WTC11 (cell line): ENCODE data around the gene MADCAM1. TPM values are rescaled to one million over a fixed set of nuclear protein-coding genes. Genes with fewer than 3 reads are reported as not detected.
A peak's percentile ranks its signal among the peaks of the same experiment; 100 is the strongest.

Source experiments
- ATAC-seq: fragments of 200-7000 bp; cut with Tn5 transposase; 2 replicates; pipeline ENCODE4 v1.10.0; 2021; ENCODE audit warnings: mild to moderate bottlenecking, moderate library complexity
- CTCF ChIA-PET: fragments of 300-600 bp; sonication (Branson Sonifier 250); formaldehyde crosslinking; loops from one replicate; lab custom pipeline; 2021; ENCODE audit warnings: antibody characterized with exemption; lab: Charles Lee
- POLR2A ChIA-PET: fragments of 350-600 bp; sonication (Branson Sonifier 250); formaldehyde crosslinking; loops from one replicate; lab custom pipeline; 2021; ENCODE audit warnings: antibody characterized with exemption; lab: Charles Lee
- DNase-seq: peaks from one replicate; pipeline ENCODE4 v3.0.0; 2021; ENCODE audit warnings: low spot score
- H3K27ac Mint-ChIP-seq: 2 replicates; pipeline ENCODE4 v1.8.0; 2021; ENCODE audit warnings: mixed read lengths
- H3K27me3 Mint-ChIP-seq: 2 replicates; pipeline ENCODE4 v1.8.0; 2021; ENCODE audit warnings: low read depth, mild to moderate bottlenecking, moderate library complexity, mixed read lengths
- H3K36me3 Mint-ChIP-seq: 2 replicates; pipeline ENCODE4 v1.8.0; 2021; ENCODE audit warnings: mixed read lengths
- H3K4me1 Mint-ChIP-seq: 2 replicates; pipeline ENCODE4 v1.8.0; 2022; ENCODE audit warnings: mixed read lengths
- H3K4me3 Mint-ChIP-seq: 2 replicates; pipeline ENCODE4 v1.8.0; 2021; ENCODE audit warnings: mild to moderate bottlenecking, moderate library complexity, mixed read lengths
- H3K9me3 Mint-ChIP-seq: 2 replicates; pipeline ENCODE4 v1.8.0; 2021; ENCODE audit warnings: mixed read lengths
- ELF4 ChIP-seq: sonication (generic); formaldehyde crosslinking; IDR thresholded peaks from 2 replicates; pipeline ENCODE4 v1.8.1; 2022; ENCODE audit warnings: low read depth, mild to moderate bottlenecking, moderate library complexity, missing genetic modification reagents
- ETV6 ChIP-seq: sonication (generic); formaldehyde crosslinking; IDR thresholded peaks from 2 replicates; pipeline ENCODE4 v1.8.1; 2022; ENCODE audit warnings: mild to moderate bottlenecking, missing genetic modification reagents
- NR3C1 ChIP-seq: sonication (generic); formaldehyde crosslinking; conservative IDR thresholded peaks from 2 replicates; pipeline ENCODE4 v1.8.1; 2023; ENCODE audit warnings: low read depth, mild to moderate bottlenecking, missing genetic modification reagents
- SMAD3 ChIP-seq: sonication (generic); formaldehyde crosslinking; IDR thresholded peaks from 2 replicates; pipeline ENCODE4 v1.8.0; 2022; ENCODE audit warnings: missing genetic modification reagents, mild to moderate bottlenecking, borderline replicate concordance
- ZNF121 ChIP-seq: sonication (generic); formaldehyde crosslinking; IDR thresholded peaks from 2 replicates; pipeline ENCODE4 v1.8.0; 2023; ENCODE audit warnings: missing genetic modification reagents
- ZNF416 ChIP-seq: fragments of 250-450 bp; sonication (Bioruptor Pico); IDR thresholded peaks from 2 replicates; pipeline ENCODE4 v1.9.0; 2021; ENCODE audit warnings: mild to moderate bottlenecking, inconsistent platforms
- total RNA-seq: library from RNA; stranded (reverse); gene quantifications from 3 replicates; pipeline ENCODE4 v1.2.3, GENCODE V29; 2021
- TF ChIP-seq, protein P1 (sequence below): sonication (generic); formaldehyde crosslinking; IDR thresholded peaks from 2 replicates; pipeline ENCODE4 v1.8.1; 2023; ENCODE audit warnings: mild to moderate bottlenecking, moderate library complexity, missing genetic modification reagents
- TF ChIP-seq, protein P2 (sequence below): fragments of 200-600 bp; IDR thresholded peaks from 2 replicates; pipeline ENCODE4 v1.8.0; 2022; ENCODE audit warnings: antibody characterized with exemption
- TF ChIP-seq, protein P3 (sequence below): fragments of 250-450 bp; sonication (Bioruptor Pico); IDR thresholded peaks from 2 replicates; pipeline ENCODE4 v2.1.2; 2022; ENCODE audit warnings: mild to moderate bottlenecking, moderate library complexity
- TF ChIP-seq, protein P4 (sequence below): sonication (generic); formaldehyde crosslinking; IDR thresholded peaks from 2 replicates; pipeline ENCODE4 v1.8.0; 2023; ENCODE audit warnings: missing genetic modification reagents
- TF ChIP-seq, protein P5 (sequence below): fragments of 250-450 bp; sonication (Bioruptor Pico); IDR thresholded peaks from 2 replicates; pipeline ENCODE4 v1.9.0; 2021; ENCODE audit warnings: mild to moderate bottlenecking
- TF ChIP-seq, protein P6 (sequence below): sonication (generic); formaldehyde crosslinking; IDR thresholded peaks from 2 replicates; pipeline ENCODE4 v1.8.1; 2023; ENCODE audit warnings: mild to moderate bottlenecking, missing genetic modification reagents
- TF ChIP-seq, protein P7 (sequence below): sonication (generic); formaldehyde crosslinking; IDR thresholded peaks from 2 replicates; pipeline ENCODE4 v1.8.1; 2022; ENCODE audit warnings: missing genetic modification reagents, borderline replicate concordance
- TF ChIP-seq, protein P8 (sequence below): sonication (generic); formaldehyde crosslinking; IDR thresholded peaks from 2 replicates; pipeline ENCODE4 v1.8.1; 2023; ENCODE audit warnings: mild to moderate bottlenecking, missing genetic modification reagents, moderate library complexity

MADCAM1 gene
- total RNA-seq, 1 experiment from 2014 or later, result 4.7 TPM

DNA sequence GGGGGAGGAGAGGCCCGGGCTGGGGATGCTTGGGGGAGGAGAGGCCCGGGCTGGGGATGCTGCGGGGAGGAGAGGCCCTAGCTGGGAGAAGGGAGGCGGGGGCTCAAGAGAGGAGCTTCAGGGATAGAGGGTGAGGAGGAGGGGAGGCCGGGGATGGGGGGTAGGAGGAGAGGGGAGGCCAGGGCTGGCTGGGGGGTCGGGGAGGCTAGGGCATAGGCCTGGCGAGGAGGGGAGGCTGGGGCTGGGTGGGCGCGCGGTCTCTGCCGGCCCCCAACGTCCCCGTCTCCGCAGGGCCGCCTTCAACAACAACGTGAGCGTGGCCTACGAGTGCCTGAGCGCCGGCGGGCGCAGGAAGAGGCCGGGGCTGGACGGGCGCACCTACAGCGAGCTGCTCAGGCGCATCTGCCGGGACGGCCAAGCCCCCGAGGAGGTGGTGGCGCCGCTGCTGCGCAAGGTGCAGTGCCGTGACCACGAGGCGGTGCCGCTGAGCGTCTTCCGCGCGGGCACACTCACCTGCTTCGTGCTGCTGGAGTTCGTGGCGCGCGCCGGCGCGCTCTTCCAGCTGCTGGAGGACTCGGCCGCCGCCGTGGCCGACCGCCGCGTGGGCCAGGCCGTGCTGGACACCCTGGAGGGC, 22.4 kb downstream of the MADCAM1 start (continued):
- TF ChIP-seq, protein P1, sequence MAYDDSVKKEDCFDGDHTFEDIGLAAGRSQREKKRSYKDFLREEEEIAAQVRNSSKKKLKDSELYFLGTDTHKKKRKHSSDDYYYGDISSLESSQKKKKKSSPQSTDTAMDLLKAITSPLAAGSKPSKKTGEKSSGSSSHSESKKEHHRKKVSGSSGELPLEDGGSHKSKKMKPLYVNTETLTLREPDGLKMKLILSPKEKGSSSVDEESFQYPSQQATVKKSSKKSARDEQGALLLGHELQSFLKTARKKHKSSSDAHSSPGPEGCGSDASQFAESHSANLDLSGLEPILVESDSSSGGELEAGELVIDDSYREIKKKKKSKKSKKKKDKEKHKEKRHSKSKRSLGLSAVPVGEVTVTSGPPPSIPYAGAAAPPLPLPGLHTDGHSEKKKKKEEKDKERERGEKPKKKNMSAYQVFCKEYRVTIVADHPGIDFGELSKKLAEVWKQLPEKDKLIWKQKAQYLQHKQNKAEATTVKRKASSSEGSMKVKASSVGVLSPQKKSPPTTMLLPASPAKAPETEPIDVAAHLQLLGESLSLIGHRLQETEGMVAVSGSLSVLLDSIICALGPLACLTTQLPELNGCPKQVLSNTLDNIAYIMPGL (CRISPR knock-in tag), result no peak
- TF ChIP-seq ETV6 (CRISPR knock-in tag), result peak; percentile 46; the same call in 1 of the 2 replicates
- TF ChIP-seq, protein P2, sequence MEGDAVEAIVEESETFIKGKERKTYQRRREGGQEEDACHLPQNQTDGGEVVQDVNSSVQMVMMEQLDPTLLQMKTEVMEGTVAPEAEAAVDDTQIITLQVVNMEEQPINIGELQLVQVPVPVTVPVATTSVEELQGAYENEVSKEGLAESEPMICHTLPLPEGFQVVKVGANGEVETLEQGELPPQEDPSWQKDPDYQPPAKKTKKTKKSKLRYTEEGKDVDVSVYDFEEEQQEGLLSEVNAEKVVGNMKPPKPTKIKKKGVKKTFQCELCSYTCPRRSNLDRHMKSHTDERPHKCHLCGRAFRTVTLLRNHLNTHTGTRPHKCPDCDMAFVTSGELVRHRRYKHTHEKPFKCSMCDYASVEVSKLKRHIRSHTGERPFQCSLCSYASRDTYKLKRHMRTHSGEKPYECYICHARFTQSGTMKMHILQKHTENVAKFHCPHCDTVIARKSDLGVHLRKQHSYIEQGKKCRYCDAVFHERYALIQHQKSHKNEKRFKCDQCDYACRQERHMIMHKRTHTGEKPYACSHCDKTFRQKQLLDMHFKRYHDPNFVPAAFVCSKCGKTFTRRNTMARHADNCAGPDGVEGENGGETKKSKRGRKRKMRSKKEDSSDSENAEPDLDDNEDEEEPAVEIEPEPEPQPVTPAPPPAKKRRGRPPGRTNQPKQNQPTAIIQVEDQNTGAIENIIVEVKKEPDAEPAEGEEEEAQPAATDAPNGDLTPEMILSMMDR, result no peak
- TF ChIP-seq ZNF416, result no peak
- no peak for TF ChIP-seq SMAD3 (CRISPR knock-in tag)
- TF ChIP-seq, all 79 proteins: peak for 13

DNA sequence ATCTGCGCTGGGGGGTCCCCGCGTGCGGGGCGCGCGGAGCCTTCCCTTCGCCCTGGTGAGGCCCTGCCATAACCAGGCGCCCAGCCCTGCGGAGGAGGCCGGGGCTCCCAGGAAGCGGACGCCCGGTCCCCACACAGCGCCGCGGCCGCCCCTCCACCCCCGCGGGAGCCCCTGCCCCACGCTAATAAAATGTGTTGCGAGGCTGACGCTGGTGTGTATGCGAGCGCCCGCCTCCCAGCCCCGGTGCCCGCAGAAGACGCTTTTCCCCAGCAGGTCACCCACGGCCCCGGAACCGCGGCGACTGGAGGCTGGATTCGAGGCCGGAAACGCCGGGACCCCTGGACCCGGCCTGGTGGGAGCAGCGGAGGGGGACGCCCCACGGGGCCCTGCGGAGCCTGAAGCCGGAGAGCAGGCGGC, 23.2 kb downstream of the MADCAM1 start:
- H3K36me3 Mint-ChIP-seq, result peaks cover 10% of the 10 kb centered on the region
- TF ChIP-seq, protein P2, result no peak
- TF ChIP-seq, protein P3, sequence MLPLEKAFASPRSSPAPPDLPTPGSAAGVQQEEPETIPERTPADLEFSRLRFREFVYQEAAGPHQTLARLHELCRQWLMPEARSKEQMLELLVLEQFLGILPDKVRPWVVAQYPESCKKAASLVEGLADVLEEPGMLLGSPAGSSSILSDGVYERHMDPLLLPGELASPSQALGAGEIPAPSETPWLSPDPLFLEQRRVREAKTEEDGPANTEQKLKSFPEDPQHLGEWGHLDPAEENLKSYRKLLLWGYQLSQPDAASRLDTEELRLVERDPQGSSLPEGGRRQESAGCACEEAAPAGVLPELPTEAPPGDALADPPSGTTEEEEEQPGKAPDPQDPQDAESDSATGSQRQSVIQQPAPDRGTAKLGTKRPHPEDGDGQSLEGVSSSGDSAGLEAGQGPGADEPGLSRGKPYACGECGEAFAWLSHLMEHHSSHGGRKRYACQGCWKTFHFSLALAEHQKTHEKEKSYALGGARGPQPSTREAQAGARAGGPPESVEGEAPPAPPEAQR (CRISPR knock-in tag), result no peak
- TF ChIP-seq NR3C1 (CRISPR knock-in tag), result no peak
- TF ChIP-seq ELF4 (CRISPR knock-in tag), result no peak
- TF ChIP-seq, protein P4, sequence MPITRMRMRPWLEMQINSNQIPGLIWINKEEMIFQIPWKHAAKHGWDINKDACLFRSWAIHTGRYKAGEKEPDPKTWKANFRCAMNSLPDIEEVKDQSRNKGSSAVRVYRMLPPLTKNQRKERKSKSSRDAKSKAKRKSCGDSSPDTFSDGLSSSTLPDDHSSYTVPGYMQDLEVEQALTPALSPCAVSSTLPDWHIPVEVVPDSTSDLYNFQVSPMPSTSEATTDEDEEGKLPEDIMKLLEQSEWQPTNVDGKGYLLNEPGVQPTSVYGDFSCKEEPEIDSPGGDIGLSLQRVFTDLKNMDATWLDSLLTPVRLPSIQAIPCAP (CRISPR knock-in tag), result no peak
- TF ChIP-seq, protein P5, sequence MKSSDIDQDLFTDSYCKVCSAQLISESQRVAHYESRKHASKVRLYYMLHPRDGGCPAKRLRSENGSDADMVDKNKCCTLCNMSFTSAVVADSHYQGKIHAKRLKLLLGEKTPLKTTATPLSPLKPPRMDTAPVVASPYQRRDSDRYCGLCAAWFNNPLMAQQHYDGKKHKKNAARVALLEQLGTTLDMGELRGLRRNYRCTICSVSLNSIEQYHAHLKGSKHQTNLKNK (CRISPR knock-in tag), result no peak
- no peak for TF ChIP-seq ZNF121 (CRISPR knock-in tag)
- TF ChIP-seq, protein P6, sequence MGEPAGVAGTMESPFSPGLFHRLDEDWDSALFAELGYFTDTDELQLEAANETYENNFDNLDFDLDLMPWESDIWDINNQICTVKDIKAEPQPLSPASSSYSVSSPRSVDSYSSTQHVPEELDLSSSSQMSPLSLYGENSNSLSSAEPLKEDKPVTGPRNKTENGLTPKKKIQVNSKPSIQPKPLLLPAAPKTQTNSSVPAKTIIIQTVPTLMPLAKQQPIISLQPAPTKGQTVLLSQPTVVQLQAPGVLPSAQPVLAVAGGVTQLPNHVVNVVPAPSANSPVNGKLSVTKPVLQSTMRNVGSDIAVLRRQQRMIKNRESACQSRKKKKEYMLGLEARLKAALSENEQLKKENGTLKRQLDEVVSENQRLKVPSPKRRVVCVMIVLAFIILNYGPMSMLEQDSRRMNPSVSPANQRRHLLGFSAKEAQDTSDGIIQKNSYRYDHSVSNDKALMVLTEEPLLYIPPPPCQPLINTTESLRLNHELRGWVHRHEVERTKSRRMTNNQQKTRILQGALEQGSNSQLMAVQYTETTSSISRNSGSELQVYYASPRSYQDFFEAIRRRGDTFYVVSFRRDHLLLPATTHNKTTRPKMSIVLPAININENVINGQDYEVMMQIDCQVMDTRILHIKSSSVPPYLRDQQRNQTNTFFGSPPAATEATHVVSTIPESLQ (CRISPR knock-in tag), result no peak
- TF ChIP-seq, protein P7, sequence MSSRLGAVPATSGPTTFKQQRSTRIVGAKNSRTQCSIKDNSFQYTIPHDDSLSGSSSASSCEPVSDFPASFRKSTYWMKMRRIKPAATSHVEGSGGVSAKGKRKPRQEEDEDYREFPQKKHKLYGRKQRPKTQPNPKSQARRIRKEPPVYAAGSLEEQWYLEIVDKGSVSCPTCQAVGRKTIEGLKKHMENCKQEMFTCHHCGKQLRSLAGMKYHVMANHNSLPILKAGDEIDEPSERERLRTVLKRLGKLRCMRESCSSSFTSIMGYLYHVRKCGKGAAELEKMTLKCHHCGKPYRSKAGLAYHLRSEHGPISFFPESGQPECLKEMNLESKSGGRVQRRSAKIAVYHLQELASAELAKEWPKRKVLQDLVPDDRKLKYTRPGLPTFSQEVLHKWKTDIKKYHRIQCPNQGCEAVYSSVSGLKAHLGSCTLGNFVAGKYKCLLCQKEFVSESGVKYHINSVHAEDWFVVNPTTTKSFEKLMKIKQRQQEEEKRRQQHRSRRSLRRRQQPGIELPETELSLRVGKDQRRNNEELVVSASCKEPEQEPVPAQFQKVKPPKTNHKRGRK, result no peak
- no peak for TF ChIP-seq ZNF416
- TF ChIP-seq, protein P8, sequence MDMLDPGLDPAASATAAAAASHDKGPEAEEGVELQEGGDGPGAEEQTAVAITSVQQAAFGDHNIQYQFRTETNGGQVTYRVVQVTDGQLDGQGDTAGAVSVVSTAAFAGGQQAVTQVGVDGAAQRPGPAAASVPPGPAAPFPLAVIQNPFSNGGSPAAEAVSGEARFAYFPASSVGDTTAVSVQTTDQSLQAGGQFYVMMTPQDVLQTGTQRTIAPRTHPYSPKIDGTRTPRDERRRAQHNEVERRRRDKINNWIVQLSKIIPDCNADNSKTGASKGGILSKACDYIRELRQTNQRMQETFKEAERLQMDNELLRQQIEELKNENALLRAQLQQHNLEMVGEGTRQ (CRISPR knock-in tag), result no peak
- TF ChIP-seq, all 79 proteins: peak for 0
- Mint-ChIP-seq H3K4me3 (no peak overlapping the region), H3K4me1 (peaks cover 3% of the 10 kb centered on the region), H3K27me3 (peaks cover 27% of the 10 kb centered on the region), H3K27ac (no peak overlapping the region), H3K9me3 (peaks cover 9% of the 10 kb centered on the region)
- CTCF ChIA-PET, result interaction anchor here (0.6 to 2.8 kb wide), 6 partner anchors 9 to 507 kb away, joined by 3 to 26 read pairs (median 7); partner anchors contain the start of gene CDC34
- ATAC-seq (peak; percentile 8; the same call in 1 of the 2 replicates), DNase-seq (no peak)
- POLR2A ChIA-PET, result interaction anchor here (0.6 to 0.8 kb wide), 2 partner anchors 9 to 11 kb away, joined by 3 to 6 read pairs; no protein-coding TSS in a partner anchor
